ENCODE data around the gene PHIP.

The PHIP gene

DNA sequence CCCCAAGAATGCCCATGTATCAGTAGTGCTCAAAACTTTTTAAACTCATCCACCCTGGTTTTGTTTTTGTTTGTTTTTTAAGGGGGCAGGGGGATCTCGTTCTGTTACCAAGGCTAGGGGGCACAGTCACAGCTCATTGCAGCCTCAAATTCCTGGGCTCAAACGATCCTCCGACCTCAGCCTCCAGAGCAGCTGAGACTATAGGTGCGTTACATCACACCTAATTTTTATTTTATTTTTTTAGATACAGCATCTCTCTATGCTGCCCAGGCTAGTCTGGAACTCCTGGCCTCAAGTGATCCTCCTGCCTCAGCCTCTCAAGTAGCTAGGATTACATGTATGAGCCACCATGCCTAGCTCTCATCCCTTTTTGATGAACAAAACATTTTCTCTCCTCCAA is 11.2 kb downstream of the PHIP start:
- DNase-seq = no peak

DNA sequence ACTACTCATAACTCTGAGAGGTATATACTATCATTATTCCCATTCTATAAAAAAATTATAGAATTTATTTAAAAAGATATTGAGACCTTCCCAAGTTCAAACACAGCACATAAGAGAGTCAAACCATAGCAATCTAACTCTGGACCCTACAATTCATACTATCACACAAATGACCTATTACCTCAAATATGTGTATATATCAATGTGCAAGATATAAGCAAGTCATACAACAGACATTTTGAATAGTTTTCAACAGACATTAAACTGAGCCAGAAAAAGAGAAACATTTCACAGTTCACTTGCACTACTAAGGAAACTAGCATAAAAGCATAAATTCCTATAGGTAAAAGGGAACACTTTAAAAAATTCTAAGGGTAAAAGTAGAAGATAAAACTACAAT is 11.7 kb downstream of the PHIP start:
- DNase-seq = no peak

DNA sequence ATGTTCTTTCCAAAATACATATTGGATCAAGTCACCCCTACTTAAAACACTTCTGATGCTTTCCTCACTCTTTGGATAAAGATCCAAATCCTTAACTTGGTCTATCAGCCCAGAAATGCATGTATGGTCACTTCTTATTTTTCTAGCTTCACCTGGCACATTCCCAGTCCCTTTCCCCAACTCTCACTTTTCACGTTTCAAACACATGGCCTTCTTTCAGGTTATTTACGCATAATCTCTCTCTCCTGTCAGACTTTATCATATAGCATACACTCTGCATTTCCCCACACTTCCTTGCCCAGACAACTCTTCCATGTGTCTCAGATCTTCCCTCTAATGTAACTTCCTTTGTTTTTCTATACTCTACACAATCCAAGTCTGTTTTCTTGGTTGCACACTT is 12.8 kb downstream of the PHIP start:
- DNase-seq = no peak

DNA sequence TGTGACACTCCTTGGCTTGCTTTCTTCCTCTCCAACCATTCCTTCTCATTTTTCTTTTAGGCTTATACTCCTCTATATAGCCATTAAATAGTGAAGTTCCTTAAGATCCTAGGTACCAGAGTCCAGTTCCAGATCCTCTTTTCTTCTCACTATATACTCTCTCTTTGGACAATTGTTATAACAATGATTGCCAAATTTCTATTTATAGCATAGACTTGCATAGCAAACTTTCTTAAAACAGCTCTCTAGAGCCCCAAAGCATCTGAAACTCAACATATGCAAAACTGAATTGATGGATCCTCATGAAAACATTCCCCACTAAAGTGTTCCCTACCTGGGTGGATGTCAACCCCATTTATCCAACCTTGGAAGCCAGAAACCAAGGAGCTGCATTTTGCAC is 13.4 kb downstream of the PHIP start:
- DNase-seq = no peak

DNA sequence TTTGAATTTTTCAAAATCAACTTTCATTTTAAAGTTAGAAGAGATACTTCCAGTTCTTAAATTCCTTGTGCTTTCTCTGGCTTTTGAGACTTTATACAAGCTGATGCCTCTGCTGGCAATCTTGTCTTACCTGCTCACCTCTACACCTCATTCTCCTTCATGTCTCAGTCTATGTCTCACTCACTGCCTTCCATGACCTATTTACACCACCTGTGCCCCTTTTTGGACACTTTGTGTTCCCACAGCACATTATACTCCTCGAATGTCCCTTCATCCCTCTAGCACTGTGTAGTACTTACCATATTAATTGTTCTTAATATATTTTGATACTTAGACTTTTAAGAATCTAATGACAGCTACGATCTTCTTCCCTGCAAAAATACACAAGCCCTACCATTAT is 15.3 kb downstream of the PHIP start:
- DNase-seq = no peak

DNA sequence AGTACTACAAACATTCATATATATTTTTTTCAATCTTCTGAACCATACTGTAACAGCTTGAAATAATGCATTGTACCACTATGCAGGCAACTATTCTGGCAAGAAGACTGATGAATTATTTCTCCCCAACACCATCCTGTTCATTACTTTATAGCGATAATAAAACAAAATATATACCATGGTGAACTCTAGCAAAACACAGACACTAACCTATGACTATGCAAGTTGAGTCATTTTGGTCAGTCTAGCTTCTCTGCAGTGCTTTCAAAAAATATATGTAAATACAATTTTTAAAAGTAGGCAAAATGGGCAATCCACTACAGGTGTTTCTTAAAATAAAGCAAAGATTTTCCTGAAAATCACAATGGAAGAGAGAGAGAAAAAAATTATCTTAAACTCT is 20.3 kb downstream of the PHIP start:
- DNase-seq = no peak

DNA sequence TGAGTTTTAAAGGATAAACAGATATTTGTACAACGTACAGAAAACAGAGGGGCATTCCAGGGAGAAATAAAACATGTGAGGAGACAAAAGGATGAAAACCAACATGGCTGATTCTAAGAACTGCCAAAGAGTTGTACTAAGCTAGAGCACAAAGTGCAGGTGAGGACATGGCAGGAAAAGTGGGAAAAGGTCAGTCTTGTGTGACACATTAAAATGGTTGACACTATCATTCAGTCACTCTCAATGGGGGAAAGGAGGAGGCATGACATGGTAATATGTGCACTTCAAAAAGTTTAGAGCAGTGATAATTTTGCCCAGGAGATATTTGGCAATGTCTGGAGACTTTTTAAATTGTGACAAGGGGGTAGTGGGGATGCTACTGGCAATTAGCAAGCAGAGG is 21.8 kb downstream of the PHIP start:
- DNase-seq = no peak

DNA sequence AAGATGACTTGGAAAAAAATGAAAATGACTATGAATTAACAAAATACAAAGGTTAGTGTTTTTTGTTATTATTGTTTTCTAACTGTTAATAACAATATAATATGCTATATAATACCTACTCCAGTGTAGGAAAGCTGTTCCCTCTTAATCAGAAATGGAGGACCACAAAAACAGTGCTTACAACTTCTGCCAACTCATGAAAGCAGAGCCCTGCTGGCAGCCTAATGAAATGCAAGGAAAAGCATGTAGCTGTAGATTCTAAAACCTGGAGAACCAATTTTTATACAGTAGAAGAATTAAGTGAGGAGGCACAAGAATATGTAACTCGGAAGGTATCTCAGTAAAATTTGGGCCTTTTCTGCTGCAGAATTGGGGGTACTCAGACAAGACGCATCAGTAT is 29.4 kb downstream of the PHIP start:
- DNase-seq = no peak

DNA sequence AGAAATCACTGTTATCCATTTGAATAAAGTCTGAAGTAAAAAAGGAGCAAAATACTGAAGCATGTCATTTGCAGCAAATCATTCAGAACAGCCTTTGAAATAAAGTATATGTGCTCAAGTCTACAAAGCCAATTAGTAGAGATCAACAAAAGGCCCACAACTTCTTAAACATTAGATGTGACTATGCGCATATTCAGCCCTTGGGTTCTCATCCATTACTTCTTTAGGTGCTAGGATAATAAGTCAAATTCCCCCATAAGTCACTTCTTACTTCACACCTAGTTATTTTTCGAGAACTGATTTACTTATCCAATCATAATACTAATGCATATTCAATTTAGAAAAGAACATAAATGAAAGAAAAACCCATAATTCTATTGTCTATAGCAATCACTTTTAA is 31.0 kb downstream of the PHIP start:
- no peak for DNase-seq

DNA sequence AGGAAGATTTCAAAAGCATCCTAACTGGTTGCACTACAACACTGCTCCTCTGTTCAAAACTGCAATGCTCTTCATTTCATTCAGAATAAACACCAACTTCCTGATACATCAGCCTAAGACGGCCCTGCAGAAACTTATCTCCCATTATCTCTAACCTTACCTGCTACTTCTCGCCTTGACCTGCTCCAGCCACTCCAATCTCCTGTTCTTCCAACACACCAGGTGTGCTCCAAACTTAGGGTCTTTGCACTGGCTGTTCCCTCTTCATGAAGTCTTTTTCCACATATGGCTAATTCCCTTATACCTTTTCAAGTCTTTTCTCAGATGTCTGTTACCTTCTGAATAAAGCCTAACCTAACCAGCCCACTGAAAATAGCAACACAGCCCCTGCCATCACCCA is 32.1 kb downstream of the PHIP start:
- DNase-seq = no peak

DNA sequence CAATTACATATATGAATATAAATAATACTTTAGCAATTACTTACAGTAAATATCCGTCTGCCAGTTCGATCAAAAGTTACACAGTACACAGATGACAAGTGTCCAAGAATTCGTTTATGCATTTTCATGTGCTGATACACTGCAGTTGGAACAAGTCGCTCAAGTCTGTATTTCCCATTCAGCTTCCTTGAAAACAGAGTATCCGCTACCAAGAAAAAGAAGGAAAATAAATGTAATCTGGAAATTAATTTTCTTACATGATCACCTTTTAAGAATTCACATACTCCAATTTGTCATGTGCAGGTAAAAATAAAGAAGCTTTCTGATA is 35.3 kb downstream of the PHIP start:
- DNase-seq = no peak

DNA sequence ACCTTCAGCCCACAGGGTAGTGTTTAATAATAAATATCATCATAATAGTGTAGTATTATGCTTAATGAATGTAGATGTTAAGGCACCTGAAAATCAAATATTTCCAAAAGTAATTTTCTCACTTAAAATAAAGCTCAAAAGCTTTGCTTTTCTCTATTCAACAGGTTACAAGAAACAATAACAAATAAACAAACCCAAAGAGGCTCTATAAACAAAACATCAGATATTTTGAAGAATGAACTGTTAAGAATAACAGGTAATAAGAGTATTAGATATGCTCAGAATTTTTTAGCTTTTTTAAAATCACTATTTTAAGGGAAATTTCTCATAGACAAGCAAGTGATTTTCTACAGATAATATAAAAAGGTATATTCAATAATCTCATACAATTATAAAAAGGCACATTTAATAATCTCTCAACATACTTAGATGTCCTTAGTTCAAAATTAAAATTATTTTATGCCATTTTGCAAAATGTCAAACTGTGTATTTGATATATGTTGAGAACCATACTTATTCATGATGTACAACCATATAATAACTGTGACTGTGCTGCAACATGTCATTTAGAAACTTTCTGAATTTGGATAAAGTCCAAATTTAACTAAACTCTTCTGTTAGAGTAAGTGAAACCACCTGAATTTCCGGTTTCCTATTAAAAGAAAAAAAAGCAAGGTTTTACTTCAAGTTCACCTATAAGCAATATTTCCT is 35.8 kb downstream of the PHIP start:
- no peak for DNase-seq

DNA sequence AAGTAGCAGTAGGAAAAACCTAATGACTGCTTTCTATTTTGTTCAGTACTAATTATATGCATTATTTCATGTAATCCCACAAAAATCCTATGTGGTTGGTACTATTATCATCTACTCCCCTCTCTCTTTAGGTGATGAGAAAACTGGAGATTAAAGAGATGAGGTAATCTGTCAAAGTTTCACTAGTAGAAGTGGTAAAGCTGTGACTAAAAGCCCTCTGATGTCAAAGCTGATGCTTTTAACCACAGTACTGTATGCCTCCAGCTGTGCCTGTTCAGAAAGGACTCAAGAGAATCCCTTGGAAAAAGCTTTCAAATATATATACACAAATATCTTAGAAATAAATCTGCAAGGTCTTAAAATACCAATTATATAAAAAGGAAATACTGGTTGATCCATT is 38.0 kb downstream of the PHIP start:
- DNase-seq = no peak

DNA sequence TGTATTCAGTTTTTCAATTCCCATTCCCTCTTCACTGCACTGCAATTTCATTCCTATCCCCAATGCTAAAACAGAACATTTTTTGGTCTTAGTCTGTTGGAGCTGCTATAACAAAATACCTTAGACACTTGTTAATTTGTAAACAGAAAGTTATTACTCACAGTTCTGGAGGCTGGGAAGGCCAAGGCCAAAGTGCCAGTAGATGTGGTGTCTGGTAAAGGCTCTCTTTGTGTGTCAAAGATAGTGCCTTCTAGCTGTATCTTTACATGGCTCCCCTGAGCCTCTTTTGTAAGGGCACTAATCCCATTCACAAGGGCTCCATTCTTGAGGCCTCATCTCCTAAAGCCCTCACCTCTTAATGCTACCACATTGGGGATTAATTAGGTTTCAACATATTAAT is 40.0 kb downstream of the PHIP start:
- DNase-seq = no peak

DNA sequence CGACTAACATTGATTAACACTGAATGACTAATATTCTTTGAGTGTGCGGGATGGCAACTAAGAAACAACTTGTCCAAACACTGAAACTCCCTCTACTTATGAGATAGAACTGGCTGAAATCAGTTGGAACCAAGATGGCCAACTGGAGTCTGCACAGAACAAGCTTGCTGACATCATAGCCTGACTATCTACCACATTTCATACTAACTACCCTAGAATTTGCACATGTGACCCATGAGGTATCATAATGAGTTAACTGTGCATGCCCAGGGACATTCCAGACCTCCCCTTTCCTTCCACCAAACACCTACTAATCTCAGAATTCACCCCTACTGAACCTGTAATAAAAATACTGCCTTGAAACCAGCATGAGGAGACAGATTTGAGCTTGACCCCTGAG is 43.2 kb downstream of the PHIP start:
- no peak for DNase-seq

DNA sequence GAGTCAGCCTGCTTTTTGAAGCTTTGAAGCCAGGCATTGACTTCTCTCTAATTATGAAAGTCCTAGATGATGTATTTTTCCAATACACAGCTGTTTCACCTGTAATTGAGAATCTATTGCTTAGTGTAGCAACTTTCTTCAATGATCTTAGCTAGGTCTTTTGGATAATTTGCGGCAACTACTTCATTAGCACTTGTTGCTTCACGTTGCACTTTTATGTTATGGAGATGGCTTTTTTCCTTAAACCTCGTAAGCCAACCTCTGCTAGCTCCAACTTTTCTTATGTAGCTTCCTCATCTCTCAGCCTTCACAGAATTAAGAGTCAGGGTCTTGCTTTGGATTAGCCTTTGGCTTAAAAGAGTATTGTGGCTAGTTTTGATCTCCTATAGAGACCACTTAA is 44.8 kb downstream of the PHIP start:
- no peak for DNase-seq

DNA sequence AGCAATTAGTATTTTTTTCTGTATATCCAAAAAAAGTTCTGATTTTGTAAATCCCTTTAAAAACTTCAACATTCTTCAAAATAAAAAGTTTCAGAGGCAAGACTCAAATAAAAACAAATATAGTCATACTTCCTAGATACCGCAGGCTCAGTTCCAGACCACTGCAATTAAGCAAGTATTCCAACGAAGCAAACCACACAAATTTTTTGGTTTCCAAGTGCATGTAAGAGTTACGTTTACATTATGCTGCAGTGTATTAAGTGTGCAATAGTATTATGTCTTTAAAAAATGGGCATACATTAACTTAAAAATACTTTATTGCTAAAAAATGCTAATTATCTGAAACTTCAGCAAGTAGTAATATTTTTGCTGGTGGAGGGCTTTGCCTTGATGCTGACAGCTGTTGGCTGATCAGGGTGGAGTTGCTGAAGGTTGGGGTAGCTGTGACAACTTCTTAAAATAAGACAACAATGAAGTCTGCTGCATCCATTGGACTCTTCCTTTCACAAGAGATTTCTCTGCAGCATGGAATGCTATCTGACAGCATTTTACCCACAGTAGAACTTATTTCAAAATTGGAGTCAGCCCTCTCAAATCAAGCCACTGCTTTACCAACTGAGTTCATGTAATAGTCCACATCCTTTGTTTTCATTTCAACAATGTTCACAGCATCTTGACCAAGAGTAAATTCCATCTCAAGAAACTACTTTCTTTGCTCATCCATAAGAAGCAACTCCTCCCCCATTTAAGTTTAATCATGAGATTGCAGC is 46.0 kb downstream of the PHIP start:
- no peak for DNase-seq

DNA sequence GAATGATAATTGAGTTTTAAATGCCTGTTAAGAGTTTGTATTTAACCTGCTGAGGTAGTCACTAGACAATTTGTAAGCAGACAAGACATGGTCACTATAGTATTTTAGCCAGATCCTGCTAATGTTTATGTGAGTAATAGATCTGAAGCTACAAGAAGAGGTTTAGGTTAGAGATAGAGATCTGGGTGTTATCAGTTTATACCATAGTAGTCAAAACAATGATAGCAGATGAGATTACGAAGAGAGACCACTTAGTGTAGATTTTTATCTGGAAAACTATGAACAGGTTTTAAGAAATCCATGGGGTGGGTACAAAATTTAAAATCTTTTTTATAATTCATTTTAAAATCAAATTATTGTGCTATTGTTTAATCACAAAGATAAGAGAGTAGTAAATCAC is 47.5 kb downstream of the PHIP start:
- DNase-seq = no peak

DNA sequence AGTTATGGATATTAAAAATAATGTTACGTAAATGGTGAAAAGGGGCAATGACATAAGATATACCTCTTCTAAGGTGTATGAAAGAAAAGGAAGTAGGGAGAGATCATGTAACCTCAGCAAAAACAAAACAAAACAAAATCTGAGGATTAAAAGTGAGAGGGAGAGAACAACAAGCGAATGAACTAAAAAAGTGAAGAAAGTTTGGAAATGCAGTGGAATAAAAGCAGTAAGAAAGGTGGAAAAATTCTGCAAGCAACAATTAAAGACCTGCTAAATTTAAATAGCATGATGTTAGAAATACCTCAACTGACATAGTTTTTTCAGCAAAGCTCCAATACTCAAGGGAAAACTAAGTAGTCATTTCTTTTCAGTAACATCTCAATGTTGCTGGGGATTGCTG is 48.0 kb downstream of the PHIP start:
- DNase-seq = no peak

DNA sequence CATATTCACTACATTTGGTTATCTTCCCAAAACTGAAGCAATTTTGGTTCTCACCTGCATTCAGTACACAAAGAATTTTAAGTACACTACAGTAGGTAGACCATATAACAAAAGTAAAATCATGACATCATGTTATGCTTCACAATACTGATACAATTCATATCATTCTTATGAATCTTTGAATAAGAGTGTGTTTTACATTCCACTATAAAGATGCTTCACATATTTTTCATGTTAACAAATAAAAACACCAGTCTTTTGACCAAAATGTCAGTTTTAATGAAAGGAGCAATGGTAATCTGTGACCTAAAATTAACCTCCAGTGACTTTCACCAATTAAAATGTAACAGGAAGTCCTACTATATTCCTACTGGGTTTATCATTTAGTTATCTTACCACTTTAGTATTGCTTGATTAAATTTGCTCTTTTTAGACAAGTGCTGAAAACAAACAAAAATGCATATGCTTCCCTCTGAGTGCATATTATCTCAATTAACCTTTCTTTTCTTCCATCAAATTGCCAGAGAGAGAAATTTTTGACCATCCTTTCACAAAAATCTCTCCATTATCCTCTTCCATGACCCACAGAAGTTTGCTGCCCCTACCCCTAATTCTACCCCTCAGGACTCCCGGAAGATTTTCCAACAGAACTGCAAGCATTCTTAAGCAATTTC is 49.3 kb downstream of the PHIP start:
- no peak for DNase-seq

DNA sequence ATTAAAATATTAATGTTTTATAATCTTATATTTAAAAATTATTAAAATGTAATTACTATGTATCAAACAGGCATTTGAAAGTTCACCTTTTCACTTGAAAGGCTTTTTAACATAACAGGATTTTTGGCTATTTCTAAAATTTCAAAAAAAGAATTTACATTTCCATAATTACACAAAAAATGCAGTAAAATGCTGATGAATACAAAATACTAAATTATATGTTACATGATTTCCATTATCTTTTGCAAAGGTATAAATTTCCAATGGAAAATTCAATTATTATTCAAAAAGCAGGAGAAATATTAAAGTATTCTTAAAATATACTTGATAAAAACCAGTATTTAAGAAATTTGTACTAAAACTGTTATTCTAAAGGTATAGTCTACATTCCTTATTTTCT is 66.1 kb downstream of the PHIP start:
- DNase-seq = no peak

DNA sequence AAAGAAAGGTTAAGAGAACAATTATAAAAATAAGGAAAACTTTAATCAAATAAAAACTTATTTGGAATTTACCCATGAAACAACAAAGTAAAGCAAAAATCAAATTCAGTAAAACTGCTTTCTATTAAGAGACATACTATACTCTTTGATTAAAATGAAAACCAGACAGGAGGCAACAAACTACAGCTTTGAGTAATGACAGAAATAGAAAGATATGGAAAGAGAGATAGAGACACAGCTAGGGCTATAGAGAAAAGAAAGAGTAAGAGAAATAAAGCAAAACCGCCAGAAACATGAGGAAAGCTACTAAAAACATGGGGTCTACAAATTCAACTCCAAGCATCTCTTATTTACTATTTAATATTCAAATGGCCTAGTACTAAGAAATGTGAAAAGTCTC is 67.6 kb downstream of the PHIP start:
- DNase-seq = no peak

DNA sequence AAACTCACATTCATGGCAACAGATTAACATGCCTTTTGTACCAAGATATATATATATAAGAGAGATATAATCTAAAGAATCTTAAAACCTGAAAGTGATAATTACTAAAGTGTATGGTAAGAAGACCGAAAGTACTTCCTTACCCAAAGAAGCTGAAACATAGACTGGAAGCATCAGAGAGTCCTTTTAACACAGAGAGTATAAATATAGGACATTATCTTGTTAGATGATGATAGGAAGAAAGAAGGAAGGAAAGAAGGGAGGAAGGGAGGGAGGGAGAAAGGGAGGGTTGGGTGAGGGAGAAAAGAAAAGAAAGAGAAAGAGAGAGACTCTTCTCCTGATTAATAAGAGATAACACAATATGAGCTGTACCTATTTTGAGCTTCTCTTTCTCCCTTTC is 68.2 kb downstream of the PHIP start:
- no peak for DNase-seq

DNA sequence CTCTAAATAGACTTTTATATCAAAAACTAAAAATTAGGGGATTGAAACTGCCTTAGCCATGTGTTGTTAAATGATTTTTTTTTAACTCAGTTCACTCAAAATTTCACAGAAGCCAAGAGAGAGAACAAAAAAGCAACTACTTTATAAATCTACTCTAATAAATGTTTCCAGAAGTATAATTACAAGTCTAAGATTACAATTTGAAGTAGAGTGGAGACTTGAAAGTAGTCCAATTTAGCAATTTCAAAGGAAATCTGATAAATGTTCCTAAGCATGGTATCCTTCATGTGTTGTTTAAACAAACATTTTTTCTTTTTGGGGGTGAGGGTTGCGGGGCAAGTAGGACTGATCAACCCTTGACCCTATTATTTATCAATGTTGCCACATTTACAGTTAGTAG is 72.6 kb downstream of the PHIP start:
- DNase-seq = no peak

DNA sequence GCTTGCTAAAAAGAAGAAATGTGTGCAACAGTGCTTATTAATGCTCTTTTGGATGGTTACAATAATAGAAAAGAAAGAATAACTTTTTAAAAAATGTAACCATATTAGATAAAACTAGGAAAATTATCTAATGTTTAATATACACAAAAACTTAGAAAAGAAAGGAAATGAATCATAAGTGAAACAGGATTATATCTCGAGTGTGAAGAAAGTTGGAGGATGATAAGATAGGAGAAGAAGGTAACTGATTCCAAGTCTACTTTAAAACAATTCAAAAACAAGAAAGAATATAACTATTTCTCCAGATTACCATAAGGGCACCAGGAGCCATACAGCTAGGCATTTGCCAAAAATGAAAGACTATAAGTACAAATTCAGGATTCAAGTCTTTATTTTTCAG is 73.0 kb downstream of the PHIP start:
- DNase-seq = no peak

Data from right forelimb (tissue), 1 donor.